ENCODE data around the gene PADI3.

GRCh38 chr1:17328855-17329254 lies 80.0 kb downstream of the PADI3 start:
- TF ChIP-seq HMGXB4 (CRISPR knock-in tag; IDR thresholded peaks at IDR 0.05): no peak
- TF ChIP-seq, protein P1, sequence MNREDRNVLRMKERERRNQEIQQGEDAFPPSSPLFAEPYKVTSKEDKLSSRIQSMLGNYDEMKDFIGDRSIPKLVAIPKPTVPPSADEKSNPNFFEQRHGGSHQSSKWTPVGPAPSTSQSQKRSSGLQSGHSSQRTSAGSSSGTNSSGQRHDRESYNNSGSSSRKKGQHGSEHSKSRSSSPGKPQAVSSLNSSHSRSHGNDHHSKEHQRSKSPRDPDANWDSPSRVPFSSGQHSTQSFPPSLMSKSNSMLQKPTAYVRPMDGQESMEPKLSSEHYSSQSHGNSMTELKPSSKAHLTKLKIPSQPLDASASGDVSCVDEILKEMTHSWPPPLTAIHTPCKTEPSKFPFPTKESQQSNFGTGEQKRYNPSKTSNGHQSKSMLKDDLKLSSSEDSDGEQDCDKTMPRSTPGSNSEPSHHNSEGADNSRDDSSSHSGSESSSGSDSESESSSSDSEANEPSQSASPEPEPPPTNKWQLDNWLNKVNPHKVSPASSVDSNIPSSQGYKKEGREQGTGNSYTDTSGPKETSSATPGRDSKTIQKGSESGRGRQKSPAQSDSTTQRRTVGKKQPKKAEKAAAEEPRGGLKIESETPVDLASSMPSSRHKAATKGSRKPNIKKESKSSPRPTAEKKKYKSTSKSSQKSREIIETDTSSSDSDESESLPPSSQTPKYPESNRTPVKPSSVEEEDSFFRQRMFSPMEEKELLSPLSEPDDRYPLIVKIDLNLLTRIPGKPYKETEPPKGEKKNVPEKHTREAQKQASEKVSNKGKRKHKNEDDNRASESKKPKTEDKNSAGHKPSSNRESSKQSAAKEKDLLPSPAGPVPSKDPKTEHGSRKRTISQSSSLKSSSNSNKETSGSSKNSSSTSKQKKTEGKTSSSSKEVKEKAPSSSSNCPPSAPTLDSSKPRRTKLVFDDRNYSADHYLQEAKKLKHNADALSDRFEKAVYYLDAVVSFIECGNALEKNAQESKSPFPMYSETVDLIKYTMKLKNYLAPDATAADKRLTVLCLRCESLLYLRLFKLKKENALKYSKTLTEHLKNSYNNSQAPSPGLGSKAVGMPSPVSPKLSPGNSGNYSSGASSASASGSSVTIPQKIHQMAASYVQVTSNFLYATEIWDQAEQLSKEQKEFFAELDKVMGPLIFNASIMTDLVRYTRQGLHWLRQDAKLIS (CRISPR knock-in tag; IDR thresholded peaks at IDR 0.05; ENCODE audit: borderline replicate concordance): no peak

Data from WTC11 (cell line).